ENCODE data around the gene ARHGAP33. TPM values are rescaled to one million over a fixed set of nuclear protein-coding genes. Genes with fewer than 3 reads are reported as not detected.

Gene ARHGAP33
- polyA plus RNA-seq, 1 donor from 2014 or later = 20.5 TPM

GRCh38 chr19:35813043-35813890 lies 37.9 kb downstream of the ARHGAP33 start:
- Histone ChIP-seq H3K9me3 (ENCODE audit: low read length) (no peaks in the 10 kb centered on the region), H4K20me1 (ENCODE audit: insufficient read depth) (no peaks in the 10 kb centered on the region), H3K79me2 (replicated peaks; ENCODE audit: insufficient read depth, low read length) (no peaks in the 10 kb centered on the region), H3K9ac (ENCODE audit: low read length) (no peak overlapping the region), H2AFZ (ENCODE audit: low read depth, low read length) (no peak overlapping the region), H3K36me3 (ENCODE audit: insufficient read depth, low read length) (no peaks in the 10 kb centered on the region), H3K27ac (ENCODE audit: low read length) (no peak overlapping the region), H3K27me3 (ENCODE audit: insufficient read depth, low read depth, low read length) (no peaks in the 10 kb centered on the region), H3K4me3 (ENCODE audit: low read length) (no peak overlapping the region), H3K9me2 (ENCODE audit: insufficient read depth, low read length) (no peaks in the 10 kb centered on the region), H3F3A (ENCODE audit: insufficient read depth, low read length, poor library complexity, severe bottlenecking) (no peaks in the 10 kb centered on the region), H3K4me2 (ENCODE audit: low read length) (no peak overlapping the region)
- TF ChIP-seq POLR2AphosphoS5 (IDR thresholded peaks at IDR 0.05) (no peak), EP300 (conservative IDR thresholded peaks at IDR 0.05; ENCODE audit: poor library complexity, severe bottlenecking) (no peak), TAF1 (IDR thresholded peaks at IDR 0.05; ENCODE audit: low read depth) (no peak), SMC3 (conservative IDR thresholded peaks at IDR 0.05; ENCODE audit: poor library complexity) (no peak), RAD21 (conservative IDR thresholded peaks at IDR 0.05) (no peak), MXI1 (conservative IDR thresholded peaks at IDR 0.05; ENCODE audit: poor library complexity, severe bottlenecking) (no peak), EZH2 (IDR thresholded peaks at IDR 0.05; ENCODE audit: borderline replicate concordance, insufficient read depth, low read length, poor library complexity, severe bottlenecking) (no peak)
- TF ChIP-seq, protein P1, sequence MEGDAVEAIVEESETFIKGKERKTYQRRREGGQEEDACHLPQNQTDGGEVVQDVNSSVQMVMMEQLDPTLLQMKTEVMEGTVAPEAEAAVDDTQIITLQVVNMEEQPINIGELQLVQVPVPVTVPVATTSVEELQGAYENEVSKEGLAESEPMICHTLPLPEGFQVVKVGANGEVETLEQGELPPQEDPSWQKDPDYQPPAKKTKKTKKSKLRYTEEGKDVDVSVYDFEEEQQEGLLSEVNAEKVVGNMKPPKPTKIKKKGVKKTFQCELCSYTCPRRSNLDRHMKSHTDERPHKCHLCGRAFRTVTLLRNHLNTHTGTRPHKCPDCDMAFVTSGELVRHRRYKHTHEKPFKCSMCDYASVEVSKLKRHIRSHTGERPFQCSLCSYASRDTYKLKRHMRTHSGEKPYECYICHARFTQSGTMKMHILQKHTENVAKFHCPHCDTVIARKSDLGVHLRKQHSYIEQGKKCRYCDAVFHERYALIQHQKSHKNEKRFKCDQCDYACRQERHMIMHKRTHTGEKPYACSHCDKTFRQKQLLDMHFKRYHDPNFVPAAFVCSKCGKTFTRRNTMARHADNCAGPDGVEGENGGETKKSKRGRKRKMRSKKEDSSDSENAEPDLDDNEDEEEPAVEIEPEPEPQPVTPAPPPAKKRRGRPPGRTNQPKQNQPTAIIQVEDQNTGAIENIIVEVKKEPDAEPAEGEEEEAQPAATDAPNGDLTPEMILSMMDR (IDR thresholded peaks at IDR 0.05; ENCODE audit: poor library complexity, severe bottlenecking) = no peak
- TF ChIP-seq, protein P2, sequence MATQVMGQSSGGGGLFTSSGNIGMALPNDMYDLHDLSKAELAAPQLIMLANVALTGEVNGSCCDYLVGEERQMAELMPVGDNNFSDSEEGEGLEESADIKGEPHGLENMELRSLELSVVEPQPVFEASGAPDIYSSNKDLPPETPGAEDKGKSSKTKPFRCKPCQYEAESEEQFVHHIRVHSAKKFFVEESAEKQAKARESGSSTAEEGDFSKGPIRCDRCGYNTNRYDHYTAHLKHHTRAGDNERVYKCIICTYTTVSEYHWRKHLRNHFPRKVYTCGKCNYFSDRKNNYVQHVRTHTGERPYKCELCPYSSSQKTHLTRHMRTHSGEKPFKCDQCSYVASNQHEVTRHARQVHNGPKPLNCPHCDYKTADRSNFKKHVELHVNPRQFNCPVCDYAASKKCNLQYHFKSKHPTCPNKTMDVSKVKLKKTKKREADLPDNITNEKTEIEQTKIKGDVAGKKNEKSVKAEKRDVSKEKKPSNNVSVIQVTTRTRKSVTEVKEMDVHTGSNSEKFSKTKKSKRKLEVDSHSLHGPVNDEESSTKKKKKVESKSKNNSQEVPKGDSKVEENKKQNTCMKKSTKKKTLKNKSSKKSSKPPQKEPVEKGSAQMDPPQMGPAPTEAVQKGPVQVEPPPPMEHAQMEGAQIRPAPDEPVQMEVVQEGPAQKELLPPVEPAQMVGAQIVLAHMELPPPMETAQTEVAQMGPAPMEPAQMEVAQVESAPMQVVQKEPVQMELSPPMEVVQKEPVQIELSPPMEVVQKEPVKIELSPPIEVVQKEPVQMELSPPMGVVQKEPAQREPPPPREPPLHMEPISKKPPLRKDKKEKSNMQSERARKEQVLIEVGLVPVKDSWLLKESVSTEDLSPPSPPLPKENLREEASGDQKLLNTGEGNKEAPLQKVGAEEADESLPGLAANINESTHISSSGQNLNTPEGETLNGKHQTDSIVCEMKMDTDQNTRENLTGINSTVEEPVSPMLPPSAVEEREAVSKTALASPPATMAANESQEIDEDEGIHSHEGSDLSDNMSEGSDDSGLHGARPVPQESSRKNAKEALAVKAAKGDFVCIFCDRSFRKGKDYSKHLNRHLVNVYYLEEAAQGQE (IDR thresholded peaks at IDR 0.05; ENCODE audit: borderline replicate concordance) = no peak

GRCh38 chr19:35816262-35816661 lies 40.9 kb downstream of the ARHGAP33 start:
- Histone ChIP-seq H3K9me3 (ENCODE audit: low read length) (no peaks in the 10 kb centered on the region), H3K9ac (ENCODE audit: low read length) (no peak overlapping the region), H3K36me3 (ENCODE audit: insufficient read depth, low read length) (no peaks in the 10 kb centered on the region), H3K79me2 (replicated peaks; ENCODE audit: insufficient read depth, low read length) (no peaks in the 10 kb centered on the region), H3K9me2 (ENCODE audit: insufficient read depth, low read length) (no peaks in the 10 kb centered on the region), H3K27me3 (ENCODE audit: insufficient read depth, low read depth, low read length) (no peaks in the 10 kb centered on the region), H3K4me2 (ENCODE audit: low read length) (no peak overlapping the region), H4K20me1 (ENCODE audit: insufficient read depth) (no peaks in the 10 kb centered on the region), H3K4me3 (ENCODE audit: low read length) (no peak overlapping the region), H3F3A (ENCODE audit: insufficient read depth, low read length, poor library complexity, severe bottlenecking) (no peaks in the 10 kb centered on the region), H3K27ac (ENCODE audit: low read length) (no peak overlapping the region), H2AFZ (ENCODE audit: low read depth, low read length) (no peak overlapping the region)
- TF ChIP-seq, protein P2 (IDR thresholded peaks at IDR 0.05; ENCODE audit: borderline replicate concordance) = no peak
- TF ChIP-seq EP300 (conservative IDR thresholded peaks at IDR 0.05; ENCODE audit: poor library complexity, severe bottlenecking) (no peak), MXI1 (conservative IDR thresholded peaks at IDR 0.05; ENCODE audit: poor library complexity, severe bottlenecking) (no peak), POLR2AphosphoS5 (IDR thresholded peaks at IDR 0.05) (no peak), TAF1 (IDR thresholded peaks at IDR 0.05; ENCODE audit: low read depth) (no peak), EZH2 (IDR thresholded peaks at IDR 0.05; ENCODE audit: borderline replicate concordance, insufficient read depth, low read length, poor library complexity, severe bottlenecking) (no peak), SMC3 (conservative IDR thresholded peaks at IDR 0.05; ENCODE audit: poor library complexity) (no peak), RAD21 (conservative IDR thresholded peaks at IDR 0.05) (no peak)
- TF ChIP-seq, protein P1 (IDR thresholded peaks at IDR 0.05; ENCODE audit: poor library complexity, severe bottlenecking) = no peak
